Pulmonary artery endothelial cell (primary cell): Measurements from ENCODE around the gene SYK. TPM values are rescaled to one million over a fixed set of nuclear protein-coding genes. Genes with fewer than 3 reads are reported as not detected.

ENCODE experiments used
- DNase-seq: peaks from one replicate; pipeline ENCODE4 v3.0.0-alpha.2; 2011; ENCODE audit warnings: low read depth, low spot score
- total RNA-seq: library from RNA; depleted of rRNA; stranded (reverse); fragments of >200 nt; gene quantifications from 2 replicates; pipeline ENCODE4 v1.2.3, GENCODE V29; 2014

SYK gene
- total RNA-seq, 1 donor from 2014 or later, result 0.07 TPM

- DNase-seq, result no peak
These were observed 45.3 kb downstream of the SYK start for GRCh38 chr9:90846770-90847419.

DNA sequence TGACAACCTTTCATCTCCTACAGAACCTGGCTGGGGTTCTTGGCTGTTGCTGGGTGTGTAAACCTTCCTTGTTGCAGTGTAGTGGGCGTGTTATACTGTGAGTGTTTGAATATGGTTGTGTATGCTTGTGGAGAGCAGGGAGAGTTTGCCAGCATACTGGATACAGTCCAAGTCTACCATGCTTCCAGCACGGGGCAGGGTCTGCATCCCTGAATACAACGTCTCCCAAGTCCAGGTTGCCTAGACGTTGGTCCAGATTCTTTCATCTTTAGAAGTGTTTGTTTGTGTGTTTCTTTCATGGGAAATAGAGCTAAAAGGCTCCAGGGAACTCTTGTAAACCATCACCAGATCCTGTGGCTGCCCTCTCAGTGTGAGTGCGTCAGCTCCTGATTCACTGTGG lies 46.4 kb downstream of the SYK start:
- DNase-seq, result no peak

DNA sequence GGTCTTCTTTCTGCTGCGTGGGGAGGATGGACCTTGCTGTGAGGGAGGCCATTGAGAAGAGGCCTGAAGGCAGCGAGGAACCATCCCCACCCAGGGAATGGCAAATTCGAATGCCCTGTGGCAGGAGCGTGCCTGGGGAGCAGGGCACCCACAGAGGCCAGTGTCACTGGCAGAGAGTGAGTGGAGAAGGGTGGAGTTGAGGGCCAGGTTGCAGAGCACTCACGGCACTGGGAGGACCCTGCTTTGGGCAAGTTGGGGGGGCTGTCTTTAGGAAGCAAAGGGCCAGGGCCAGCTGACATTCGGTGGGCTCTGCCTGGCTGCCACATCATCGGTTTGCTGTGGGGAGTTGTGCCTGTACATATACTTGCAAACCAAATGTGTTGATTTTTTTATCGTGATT lies 47.2 kb downstream of the SYK start:
- DNase-seq, result no peak

GRCh38 chr9:90851444-90851843 lies 49.8 kb downstream of the SYK start:
- no peak for DNase-seq

DNA sequence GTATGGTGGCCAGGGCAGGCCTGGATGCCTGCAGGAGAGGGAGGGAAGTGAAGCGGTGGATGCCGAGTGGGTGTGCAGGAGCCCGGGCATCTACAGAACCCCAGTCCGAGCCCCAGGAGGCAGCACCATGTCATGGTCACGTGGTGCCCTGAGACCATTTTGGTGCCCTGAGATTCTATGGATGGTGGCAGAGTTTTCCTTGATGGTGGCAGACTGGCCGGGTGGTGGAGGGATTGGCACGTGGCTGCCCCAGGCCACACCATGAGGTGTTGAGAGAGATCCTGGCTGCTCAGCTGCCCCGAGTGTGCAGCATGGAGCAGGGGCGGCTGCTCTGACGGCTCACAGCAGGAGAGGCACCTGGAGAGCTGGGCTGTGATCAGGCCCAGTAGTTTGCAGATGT lies 52.3 kb downstream of the SYK start:
- DNase-seq, result no peak

GRCh38 chr9:90854637-90855175 lies 53.1 kb downstream of the SYK start:
- DNase-seq, result no peak

DNA sequence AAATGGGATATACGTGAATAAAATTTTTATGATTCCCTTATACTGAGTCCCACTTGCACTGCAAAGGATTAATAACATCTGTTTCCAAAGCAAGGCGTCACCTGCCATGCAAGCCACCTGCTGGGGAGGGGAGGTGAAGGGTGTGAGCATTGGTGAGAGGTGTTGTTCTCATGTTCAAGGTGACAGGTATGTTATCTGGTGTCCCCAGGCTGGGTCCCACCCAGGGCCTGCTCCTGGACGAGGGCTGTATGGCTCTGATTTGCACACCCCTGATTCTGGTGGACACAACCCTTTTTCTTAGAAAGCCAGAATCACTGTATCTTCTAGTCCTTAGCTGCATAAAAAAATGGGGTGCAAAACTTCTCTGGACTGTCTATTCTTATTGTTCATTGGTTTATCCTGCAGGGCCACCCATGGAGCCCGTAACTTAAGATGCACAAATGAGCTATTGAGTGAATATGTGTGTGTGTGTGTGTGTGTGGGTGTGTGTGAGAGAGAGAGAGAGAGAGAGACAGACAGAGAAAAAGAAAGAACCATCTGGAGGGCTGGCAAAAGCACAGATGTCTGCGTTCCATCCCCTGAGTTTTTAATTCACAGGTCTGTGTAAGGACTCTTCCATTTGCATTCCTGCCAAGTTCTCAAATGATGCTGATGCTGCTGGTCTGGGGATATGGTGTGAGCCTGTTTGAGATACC lies 53.7 kb downstream of the SYK start:
- no peak for DNase-seq

GRCh38 chr9:90857091-90857490 lies 55.5 kb downstream of the SYK start:
- DNase-seq, result no peak

GRCh38 chr9:90857855-90858254 lies 56.2 kb downstream of the SYK start:
- no peak for DNase-seq

DNA sequence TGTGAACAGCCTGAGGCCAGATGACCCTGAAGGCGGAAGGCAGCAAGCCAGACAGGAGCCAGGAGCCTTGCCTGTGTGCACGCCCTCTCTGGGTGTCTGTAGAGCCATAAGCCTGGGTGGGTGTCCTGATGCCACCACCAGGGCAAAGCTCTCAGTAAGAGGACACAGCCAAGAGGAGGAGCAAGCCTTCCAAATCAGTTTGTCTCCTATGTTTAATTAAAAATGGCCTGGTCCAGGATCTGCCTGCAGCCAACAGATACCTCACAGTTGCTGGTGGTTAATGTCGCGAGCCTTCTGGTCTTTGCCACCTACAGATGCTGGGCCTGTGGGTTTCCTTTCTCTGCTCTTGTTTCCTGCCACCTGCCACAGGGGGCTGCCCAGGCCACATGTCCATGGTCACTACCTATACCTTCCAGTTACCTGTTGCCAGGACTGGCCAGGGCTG lies 56.9 kb downstream of the SYK start:
- no peak for DNase-seq

- DNase-seq, result no peak
These were observed 58.8 kb downstream of the SYK start for GRCh38 chr9:90860382-90860781.

GRCh38 chr9:90860826-90861225 lies 59.2 kb downstream of the SYK start:
- no peak for DNase-seq

DNA sequence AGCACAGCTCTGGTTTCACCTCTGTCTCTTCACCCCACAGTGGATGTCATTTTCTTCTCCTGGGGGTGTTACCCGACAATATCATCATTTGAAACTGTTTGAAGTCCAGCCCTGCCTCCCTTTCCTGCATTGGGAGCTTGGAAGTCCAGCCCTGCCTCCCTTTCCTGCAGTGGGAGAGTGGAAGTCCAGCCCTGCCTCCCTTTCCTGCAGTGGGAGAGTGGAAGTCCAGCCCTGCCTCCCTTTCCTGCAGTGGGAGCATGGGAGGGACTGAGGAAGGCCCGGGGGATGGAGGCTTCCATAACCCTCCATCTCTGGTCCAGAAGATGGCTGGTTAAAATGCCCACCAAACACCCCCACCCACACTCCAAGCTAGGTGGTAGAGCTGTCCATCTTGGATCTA lies 59.8 kb downstream of the SYK start:
- no peak for DNase-seq

DNA sequence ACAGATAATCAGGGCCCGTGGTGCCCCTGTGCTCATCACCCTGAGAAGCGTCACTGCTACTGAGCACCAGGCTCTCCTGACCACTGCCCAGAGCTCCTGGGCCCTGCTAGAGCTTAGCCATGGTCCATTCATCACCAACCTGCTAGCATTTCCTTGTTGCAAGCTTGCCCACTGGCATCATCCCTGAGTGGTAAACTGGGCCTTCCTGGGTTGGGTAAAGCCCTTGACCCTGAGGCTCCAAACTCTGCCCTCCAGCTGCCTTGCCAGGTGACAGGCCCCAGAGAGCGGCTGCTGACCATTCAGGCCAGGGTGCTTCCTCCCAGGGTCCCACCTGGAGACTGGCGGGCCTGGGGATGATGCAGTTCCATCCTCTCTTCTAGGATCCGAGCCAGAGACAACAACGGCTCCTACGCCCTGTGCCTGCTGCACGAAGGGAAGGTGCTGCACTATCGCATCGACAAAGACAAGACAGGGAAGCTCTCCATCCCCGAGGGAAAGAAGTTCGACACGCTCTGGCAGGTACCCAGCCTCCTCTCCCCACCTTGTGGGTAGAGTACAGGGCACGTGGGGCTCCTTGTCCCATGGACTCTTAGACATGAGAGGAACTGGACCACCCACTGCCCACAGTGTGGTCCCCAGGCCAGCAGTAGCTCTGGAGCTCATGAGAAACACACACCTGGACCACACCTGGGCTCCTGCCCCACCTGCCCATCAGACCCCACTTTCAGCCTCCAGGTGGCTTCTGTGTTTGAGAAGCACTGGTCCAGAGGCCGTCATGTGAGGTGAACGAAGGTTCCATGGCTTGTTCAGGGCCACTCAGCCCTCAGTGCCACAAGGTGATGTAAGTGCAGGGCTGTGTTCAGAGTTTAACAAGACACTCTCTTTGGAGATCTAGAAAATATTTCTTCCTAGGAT lies 60.5 kb downstream of the SYK start:
- DNase-seq, result no peak

DNA sequence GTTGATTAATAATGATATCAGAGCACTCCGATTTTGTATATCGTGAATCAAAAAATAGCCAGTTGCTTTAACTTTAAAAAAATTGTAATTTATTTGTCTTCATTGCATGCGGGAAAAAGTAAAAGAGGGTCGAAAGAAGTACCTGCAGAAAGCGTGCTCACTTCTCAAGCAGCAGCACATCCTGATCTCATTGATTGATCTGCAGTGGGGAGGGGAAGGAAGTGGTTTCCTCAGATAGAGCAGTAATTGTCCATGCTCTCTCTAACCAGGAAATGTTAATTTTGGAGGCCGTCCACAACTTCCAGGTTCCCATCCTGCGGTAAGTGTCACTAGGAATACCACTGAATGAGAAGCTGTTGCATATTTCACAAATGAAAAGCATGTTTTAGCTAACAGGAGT lies 63.2 kb downstream of the SYK start:
- no peak for DNase-seq

DNA sequence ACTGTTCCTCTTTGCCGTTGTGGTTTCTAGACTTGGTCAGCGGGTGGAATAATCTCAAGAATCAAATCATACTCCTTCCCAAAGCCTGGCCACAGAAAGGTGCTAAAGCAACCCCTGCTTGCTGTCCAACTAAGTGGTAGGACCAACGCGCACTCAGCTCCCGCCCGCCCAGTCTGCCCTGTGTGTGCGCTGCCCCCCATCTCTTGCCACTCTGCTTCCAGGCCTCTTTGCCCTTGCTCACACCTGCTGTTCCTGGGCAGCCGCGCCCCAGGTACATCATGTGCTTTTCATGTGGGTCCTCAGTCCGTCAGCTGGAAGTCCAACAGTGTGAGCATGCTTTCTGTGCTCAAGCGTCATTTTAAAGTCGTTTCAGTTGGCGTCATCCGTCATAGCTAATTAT lies 65.5 kb downstream of the SYK start:
- DNase-seq, result no peak

GRCh38 chr9:90868555-90868954 lies 66.9 kb downstream of the SYK start:
- no peak for DNase-seq

DNA sequence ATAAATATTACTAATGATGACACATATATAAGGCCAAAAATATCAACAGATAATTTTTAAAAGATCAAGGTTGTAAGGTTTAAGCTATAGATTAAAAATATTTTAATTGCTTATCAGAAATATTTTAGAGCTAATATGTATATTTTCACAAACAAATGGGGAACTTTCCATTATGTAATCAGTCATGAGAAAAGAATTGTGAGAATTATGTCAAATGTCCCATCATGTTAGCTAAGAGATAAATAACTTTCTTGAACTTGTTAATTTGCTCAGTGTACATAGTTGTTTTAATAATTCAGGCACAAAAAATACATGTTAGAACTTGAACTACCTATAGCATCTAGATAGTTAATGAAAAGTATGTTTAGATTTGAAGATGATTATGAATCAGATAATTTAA lies 67.7 kb downstream of the SYK start:
- DNase-seq, result no peak

- DNase-seq, result no peak
These were observed 69.2 kb downstream of the SYK start for GRCh38 chr9:90870621-90871326.

- no peak for DNase-seq
These were observed 69.8 kb downstream of the SYK start for GRCh38 chr9:90871327-90871935.

- DNase-seq, result no peak
These were observed 71.2 kb downstream of the SYK start for GRCh38 chr9:90872835-90873294.
